ENCODE data around the gene TMEM132D.
"Not testable (repeated sequence)": the region's sequence is repeated elsewhere in the genome, so short reads cannot be mapped to it uniquely, and the experiment has no call there.

TMEM132D gene

DNA sequence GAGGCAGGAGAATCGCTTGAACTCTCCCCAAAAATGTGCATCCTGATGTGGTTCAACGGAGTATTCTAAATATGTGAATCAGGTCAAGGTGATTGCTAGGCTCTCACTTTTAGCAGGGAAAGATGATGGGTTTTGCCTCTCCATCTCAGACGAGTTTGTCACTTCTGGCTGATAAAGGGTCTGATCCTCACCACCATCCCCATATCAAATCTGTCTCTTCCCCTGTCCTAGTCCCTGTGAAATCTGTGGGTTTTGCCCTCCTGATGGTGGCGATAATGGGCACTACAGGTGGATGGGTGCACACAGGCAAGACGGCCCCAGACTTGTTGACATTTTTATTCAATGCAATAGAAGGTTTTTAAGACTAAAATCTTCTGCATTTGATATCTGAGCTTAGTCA is 665.9 kb downstream of the TMEM132D start:
- no peak for DNase-seq (ENCODE audit: low spot score)

DNA sequence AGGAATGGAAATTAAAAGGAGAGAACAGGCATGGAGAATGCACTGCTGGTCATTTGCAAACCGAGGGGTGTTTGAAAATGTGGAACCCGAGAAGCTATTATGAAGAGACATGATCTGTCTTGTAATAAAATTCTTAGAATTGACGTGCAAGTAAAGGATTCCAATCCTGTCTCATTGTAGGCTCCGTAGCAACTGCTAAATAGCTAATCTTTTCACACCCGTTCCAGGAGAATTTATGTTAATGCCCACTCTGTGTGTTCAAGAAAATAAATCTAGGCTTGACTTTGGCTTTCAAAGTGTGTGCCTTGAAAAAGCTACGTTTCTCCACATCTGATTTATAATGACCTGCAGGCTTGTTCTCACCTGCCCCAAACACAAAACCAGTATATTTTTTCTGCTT is 669.6 kb downstream of the TMEM132D start:
- DNase-seq (ENCODE audit: low spot score) = no peak

DNA sequence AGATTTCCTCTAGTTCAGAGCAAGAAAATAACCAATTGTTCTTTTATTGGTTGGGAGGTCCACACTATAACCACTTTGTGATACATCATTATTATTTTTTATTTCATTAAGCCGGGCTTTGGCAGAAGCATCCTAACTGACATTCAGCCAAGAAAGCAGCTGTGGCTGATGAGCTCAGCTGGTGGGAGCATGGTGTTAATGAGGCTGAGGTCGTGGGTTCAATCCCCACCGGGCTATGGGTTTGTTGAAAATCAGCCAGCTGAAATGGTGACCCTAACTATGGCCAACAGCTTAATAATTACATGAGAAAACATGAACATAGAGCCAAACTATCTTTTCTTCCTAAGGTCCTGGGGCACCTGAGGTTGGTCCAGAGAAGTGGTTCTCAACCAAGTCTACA is 672.3 kb downstream of the TMEM132D start:
- no peak for DNase-seq (ENCODE audit: low spot score)

DNA sequence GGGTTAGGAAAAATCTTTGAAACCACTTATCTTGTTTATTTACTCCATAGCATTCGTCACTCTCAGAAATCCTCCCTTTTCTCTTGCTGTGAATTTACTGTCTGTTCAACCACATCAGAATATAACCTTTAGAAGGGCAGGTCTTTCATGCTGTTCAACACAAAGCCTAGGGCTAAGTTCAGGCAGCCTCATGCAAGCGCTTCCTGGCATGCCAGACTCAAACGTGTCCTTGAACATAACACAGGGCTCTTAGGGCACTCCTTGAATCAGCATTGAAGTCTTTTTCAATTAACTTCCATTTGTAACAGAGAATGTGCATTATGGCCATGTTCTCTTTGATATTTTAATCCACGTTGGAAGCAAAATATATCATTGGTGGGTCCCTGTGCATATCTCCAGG is 672.8 kb downstream of the TMEM132D start:
- no peak for DNase-seq (ENCODE audit: low spot score)

DNA sequence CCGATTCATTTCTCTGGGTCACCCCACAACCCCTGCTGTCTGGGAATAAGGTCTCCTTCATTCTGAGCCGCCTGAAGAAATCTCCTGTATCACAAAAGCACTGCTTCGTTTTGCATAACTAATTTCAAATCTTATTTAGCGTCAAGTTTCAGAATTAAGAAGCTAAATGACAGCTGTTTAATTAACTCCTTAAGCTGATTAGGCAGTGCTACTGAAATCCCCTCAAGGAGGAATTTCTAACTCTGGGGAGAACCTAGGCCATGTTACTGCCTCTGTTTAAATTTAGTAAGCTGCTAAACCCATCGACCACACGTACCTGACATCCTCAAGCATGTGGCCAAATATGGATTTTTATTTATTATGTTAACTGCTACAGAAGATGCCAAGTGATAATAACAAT is 677.0 kb downstream of the TMEM132D start:
- DNase-seq (ENCODE audit: low spot score) = no peak

DNA sequence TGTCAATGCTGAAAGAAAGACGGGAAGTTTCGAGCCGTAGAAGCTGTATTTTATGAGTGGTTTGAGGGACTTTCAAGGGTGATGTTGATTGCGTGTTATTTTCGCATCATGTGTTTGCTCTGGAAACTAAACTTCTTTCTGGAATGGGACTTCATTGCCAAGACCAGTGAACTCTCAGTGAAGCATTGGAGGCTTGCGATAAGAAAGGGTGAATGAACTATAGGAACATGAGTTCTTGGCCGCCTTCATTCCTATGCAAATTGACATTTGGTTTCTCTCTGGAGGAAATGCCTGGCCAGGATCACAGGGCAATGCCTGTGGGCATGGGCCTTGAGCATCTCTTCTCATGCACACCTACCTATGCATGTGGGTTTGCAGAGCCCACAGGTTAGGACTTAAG is 677.8 kb downstream of the TMEM132D start:
- no peak for DNase-seq (ENCODE audit: low spot score)

DNA sequence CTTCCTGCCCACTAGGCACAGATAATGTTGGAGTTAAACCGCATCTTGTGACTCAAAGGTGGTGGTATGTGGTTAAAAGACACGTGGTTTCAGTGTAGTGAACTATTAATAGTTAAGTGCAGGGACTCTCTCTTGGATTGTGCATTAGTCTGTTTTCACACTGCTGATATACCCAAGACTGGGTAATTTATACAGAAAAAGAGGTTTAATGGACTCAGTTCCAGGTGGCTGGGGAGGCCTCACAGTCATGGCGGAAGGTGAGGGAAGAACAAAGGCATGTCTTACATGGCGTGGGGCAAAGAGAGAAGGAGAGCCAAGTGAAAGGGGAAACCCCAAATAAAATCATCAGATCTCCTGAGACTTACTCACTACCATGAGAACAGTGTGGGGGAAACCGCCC is 688.3 kb downstream of the TMEM132D start:
- no peak for DNase-seq (ENCODE audit: low spot score)

DNA sequence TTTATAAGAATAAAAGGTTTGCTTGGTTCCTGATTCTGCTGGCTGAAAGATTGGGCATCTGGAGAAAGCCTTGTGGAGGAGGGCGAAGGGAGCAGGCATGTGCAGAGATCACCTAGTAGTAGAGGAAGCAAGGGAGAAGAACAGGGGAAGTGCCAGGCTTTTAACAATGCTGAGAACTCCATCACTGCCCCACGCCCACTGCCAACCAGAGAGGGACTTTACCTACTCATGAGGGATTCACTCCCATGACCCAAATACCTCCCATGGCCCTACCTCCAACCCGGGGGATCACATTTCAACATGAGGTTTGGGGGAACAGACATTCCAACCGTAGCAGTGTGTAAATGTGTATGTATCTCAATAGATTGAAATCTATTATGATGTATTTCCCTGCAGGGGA is 690.3 kb downstream of the TMEM132D start:
- no peak for DNase-seq (ENCODE audit: low spot score)

DNA sequence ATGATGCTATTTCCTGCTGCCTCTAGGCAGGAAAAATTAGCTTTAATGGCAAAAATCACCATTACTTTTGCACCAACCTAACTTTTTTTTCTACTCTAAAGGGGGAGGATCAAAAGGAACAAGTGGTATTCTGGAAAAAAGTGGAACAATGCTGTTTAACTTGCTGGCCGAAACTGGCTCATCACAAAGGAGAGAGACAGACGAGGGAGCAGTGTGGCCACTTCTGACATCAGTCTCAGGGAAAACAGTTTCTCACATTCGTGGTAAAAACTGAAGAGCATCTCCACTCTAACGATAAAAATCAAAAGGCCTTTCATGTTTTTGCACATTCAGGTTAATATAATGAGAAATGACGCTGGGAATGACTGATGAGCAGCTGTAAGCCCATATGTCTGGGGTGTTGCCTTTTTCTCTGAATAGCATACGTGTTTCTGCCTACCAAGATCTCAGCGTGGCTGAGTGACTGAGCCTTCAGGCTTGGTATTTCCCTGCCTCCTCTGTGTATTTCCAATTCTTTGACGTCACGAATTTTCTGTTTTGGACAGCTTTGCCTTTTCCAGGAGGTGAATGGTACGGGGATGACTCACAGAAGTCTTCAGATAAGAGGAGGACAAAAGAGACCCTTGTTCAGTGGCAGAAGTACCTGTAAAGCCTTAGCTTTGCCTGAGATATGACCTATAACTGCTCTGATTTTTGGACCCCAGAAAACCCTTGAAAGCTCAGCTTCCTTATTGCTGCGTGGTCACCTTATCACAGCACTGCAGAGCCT is 691.8 kb downstream of the TMEM132D start:
- no peak for DNase-seq (ENCODE audit: low spot score)

DNA sequence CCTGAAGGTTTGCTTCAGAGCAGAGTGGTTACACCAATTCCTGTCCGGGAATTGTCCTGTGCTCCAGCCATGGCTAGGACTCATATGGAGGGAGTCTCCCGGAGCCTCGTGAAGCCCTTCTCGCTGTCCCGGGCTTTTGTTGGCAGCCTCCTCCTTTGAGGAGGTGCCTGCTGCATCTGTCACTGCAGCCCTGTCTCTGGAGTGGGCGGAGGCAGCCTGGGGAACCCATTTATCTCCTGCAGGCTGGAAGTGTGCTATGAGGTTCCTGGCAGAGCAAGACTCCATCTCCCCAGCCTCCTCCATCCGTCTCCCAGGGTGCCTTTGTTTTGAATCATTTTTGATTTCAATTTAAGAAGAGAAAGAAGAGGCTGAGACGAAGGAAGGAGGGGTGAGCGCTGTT is 695.3 kb downstream of the TMEM132D start:
- DNase-seq (ENCODE audit: low spot score) = no peak

DNA sequence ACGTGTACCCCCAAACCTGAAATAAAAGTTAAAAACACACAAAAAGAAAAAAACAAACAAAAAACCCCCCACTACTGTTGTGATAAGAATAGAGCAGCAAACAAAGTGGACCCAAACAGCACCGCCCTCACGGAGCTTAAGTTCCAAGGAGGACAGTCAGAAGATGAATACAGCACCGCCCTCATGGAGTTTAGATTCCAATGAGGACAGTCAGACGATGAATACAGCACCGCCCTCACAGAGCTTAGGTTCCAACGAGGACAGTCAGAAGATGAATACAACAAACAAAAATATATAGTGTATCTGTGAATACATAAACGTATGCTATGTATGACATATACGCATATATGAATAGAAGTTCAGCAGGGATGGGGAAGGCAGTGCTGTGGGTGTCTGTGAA is 696.7 kb downstream of the TMEM132D start:
- DNase-seq (ENCODE audit: low spot score) = no peak

DNA sequence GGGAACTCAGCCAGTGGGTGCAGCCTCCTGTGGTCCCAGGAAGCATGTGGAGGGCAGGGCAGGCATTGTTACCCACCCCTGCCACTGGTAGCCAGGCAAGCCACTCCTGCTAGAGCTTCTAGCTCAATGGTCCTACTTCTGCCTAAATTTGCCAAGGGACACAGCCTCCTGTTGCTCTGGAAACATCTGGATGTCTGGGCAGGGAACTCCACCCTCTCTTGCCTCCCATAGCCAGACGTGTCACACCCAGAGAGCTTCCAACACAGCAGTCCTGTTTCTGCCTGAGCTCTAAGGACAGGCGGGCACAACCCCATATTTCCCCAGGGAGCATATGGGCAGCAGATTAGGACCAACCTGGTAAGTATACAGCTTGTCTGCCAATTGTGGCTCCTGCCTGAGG is 700.4 kb downstream of the TMEM132D start:
- no peak for DNase-seq (ENCODE audit: low spot score)

DNA sequence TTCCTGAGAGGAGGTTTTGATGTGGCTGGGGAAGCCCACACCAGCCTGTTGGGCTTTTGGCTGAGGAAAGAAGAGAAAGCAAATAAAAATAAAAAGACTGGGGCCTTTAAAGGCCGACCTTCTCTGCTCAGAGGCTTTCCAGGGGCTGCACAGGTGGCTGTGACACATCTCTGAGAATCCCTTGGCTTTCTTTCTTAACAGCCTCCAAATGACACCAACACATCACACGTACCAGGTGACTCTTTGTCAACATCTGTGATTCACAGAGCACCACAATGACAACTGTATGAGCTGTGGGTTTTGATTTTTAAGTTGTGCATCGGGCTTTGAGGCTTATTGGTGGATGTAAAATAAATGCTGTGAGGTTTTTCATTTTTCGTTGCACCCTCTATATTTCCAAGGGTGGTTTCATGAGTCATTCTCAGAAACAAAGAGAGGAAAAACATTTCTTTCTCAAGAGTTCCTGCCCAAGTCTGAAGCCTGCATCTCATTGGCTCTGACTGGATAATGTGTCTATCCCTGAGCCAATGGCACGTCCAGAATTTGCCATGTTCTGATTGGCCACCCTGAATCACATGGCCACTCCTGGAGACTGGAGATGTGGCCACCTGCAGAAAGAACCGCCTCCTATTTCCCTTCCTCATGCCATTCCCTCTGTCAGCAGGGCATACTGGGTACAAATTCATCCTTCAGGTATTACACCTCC is 701.6 kb downstream of the TMEM132D start:
- DNase-seq (ENCODE audit: low spot score) = no peak

DNA sequence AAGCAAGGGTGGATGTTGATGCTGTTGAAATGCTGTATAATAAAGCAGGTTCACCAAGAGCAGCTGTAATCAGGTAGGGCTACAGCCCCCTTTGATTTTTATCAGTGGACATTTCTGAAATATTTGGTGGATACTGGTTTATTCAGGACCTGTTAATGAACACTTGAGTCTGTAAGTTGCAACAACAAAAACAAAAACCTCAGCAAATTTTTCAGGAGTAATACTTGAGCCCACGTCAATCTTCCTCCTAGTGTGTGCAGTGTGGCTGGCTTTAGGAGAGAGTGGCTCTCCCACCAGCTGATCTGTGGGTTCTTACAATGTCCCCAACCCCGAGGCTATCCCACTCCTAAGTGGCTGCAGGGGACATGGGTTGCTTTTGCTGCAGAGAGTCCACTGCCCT is 702.8 kb downstream of the TMEM132D start:
- DNase-seq (ENCODE audit: low spot score) = no peak

DNA sequence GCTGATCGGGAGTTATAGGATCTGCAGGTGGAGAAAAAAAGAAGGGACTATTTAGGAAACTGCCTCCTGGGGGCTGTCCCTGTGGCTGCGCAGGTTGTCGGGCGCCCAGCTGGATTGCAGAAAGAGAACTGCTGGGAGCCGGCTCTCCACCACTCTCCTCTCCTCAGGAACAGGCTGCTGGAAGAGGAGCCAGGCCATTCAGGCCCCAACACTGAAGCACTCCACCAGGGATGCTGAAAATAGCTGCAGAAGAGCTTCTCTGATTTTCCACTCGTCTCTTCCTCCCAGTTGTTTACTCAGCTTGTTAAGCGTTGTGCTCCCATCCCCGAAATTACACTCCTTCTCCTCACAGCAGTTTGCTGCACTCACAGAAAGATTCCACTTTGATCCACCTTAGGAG is 703.2 kb downstream of the TMEM132D start:
- DNase-seq (ENCODE audit: low spot score) = no peak

DNA sequence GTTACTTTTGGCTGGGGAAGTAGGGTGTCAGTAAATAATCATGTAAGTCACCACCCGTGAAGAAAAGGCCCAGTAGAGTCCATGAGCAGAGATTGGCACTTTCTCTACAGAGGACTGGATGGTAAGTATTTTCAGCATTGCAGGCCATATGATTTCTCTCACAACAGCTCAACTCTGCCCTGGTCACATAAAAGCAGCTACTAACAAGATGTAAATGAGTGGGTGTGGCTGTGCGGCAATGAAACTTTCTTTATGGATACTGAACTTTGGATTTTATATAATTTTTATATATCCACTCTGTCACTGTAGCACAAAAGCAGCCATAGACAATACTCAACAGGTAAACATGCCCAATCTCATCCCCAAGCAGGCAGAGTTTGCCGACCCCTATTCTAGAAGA is 706.9 kb downstream of the TMEM132D start:
- DNase-seq (ENCODE audit: low spot score) = no peak

DNA sequence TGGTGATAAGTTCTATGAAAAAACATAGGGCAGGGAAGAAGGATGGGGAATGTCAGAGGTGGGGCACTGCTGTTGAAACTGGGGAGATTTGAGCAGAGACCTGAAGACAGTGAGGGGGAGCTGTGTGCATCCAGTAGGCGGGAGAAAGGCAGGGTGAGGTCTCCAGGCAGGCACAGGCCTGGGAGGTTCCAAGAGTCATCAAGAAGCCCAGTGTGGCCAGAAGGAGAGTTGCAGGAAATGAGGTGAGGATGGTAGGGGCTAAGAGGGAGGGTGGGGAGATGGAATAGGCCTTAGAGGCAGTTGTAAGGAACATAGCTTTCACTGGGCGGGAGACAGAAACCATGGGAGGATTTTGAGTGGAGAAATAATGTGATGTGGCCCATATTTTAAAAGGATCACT is 708.7 kb downstream of the TMEM132D start:
- no peak for DNase-seq (ENCODE audit: low spot score)

DNA sequence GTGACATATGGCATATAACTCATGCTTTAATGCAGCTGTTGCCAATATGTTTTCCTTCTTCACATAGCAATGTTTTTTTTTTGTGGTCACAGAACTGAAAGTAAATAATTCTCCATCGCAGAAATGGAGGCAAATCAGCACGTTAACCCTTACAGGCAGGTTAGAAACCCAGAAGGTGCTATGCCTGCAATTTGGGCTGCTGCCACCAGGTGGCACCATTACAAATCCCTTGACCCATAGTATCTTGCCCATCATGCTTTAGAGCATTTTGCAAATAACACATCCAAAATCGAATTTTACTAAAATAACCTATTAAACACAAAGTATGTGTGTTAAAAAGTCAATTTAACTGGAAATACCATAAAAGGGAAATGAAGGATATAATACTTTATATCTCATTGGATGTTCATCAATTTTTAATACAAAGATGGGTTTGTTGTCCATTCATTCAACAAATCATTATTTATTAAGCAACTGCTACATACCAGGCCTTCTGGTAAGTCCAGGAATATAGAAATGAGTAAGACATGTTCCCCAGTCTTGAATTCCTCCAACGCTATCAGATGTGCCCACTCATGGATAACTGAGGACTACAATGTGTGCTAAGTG is 710.5 kb downstream of the TMEM132D start:
- DNase-seq (ENCODE audit: low spot score) = no peak

DNA sequence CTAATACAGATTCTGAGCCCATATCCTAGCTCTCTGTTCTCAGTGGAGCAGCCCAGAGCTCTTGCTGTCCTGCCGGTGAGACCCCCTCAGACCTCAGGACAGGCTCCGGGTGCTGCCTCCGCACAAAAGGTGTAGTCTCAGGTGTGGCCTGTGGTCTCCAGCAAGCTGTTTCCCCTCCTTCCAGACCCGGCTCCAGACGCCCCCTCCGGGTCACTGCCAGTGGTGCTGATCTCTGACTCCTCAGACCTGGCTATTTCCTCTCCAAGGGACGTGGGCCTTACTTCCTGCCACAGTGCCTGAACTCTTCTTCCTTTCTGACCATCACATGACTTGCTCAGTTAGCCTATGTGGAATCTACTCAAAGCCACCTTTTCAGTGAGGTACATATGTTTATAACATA is 713.0 kb downstream of the TMEM132D start:
- no peak for DNase-seq (ENCODE audit: low spot score)

DNA sequence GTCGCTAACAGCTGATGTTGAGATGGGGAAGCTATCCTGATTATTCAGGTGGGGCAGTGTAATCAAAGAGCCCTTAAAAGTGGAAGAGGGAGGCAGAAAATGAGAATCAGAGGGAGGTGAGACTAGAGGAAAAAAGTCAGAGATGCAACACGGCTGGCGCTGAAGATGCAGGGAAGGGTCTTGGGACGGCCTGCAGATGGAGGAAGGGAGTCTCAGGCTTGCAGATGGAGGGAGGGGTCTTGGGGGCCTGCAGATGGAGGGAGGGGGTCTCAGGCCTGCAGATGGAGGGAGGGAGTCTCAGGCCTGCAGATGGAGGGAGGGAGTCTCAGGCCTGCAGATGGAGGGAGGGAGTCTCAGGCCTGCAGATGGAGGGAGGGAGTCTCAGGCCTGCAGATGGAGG is 713.9 kb downstream of the TMEM132D start:
- not testable (repeated sequence) for DNase-seq (ENCODE audit: low spot score)

DNA sequence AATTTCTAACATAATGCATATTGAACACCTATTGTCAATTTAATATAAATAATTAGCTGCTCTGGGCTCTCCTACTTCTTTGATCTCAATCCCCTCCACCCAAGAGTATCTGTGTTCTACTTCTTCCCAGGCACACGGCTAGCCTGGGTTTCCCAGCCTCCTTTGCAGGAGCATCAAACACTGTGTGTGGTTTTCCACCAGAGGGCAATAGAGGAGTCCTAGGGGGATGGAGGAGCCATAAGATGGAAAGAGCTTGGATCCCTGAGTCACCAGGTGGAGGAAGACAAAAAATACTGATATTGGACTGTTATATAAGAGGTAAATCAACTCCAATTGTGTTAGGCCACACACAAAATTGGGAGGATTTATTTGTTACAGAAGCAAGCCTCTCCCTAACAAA is 716.9 kb downstream of the TMEM132D start:
- DNase-seq (ENCODE audit: low spot score) = no peak

DNA sequence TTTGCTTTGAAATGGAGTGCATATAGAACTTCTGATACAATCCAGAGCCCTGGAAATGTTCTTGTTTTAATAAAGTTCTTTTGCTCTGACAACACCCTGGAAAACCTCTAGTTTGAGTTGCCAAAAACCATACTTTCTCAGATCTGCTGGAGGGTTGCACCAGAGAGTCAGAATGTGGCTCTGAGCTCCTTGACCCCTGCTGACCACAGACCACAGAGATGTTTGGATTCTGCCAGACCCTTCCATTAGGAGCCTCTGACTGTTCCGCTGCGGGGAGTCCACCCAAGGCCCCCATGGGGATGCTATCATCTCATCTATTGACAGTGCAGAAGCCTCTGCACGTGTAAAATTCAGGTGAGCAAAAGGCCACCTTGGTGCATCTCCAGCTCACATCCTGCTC is 718.0 kb downstream of the TMEM132D start:
- DNase-seq (ENCODE audit: low spot score) = no peak

DNA sequence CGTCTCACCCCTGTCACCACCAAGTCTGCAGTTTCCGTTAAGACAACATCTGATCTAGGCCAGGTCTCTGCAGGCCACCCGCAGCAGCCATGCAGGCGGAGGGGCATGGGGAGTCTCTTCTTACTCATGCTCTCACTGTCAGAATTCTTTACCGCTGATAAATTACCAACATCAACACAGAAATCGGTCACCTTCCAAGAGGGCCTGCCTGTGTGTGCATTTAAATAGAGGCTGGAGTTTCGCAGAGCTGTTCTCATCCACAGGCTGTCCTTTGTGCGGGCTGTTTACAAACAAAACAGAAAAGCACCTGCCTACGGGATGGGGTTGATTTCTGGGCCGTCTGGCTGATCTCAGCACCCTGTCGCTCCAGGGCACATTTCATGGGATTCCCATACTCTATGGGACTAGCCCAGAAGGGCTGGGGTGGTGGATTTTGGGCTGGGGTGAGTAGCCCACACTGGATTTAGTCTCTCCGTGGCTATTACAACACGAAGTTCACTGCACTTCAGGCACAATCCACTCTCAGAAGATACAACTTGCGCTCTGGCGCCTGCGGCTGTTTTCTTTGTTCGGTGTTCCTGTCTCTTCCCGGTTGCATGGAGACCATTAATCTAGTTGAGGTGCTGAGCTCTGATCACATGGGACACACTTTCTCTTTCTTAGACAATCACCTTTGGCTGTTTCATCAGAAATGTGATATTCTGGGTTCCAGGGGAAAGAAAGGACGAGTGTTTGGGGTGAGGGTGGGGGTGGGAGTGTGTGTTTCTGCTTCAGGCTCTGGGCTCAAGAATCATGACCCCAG is 719.5 kb downstream of the TMEM132D start:
- no peak for DNase-seq (ENCODE audit: low spot score)
